HepG2 (cell line): ENCODE measurements around the gene MON1A. TPM values are rescaled to one million over a fixed set of nuclear protein-coding genes. Genes with fewer than 3 reads are reported as not detected.

ENCODE experiments used
- CAMTA2 ChIP-seq: sonication (generic); formaldehyde crosslinking; IDR thresholded peaks from 2 replicates; pipeline ENCODE4 v1.4.0; 2020; ENCODE audit warnings: mild to moderate bottlenecking, missing genetic modification reagents, borderline replicate concordance
- ESRRA ChIP-seq: sonication (generic); formaldehyde crosslinking; IDR thresholded peaks from 2 replicates; pipeline ENCODE4 v1.5.1; 2020; ENCODE audit warnings: mild to moderate bottlenecking, low read depth, missing genetic modification reagents
- ETV5 ChIP-seq: IDR thresholded peaks from 2 replicates; pipeline ENCODE4 v1.6.1; 2018; ENCODE audit warnings: missing biosample characterization, missing genetic modification reagents, inconsistent platforms, borderline replicate concordance
- FLYWCH1 ChIP-seq: sonication (generic); formaldehyde crosslinking; IDR thresholded peaks from 2 replicates; pipeline ENCODE4 v1.8.1; 2023; ENCODE audit warnings: mild to moderate bottlenecking, missing genetic modification reagents
- GATA4 ChIP-seq: sonication (generic); IDR thresholded peaks from 2 replicates; pipeline ENCODE4 v1.6.1; 2016; ENCODE audit warnings: antibody characterized with exemption, low read depth, borderline replicate concordance
- HMGXB4 ChIP-seq, 2 experiments: sonication (generic) in 1 of 2; formaldehyde crosslinking in 1 of 2; IDR thresholded peaks; 2 replicates each; pipeline versions ENCODE4 v1.4.0 to v1.6.1; 2018 to 2020; ENCODE audit warnings: missing genetic modification reagents in 2 of 2, borderline replicate concordance in 1 of 2, low read depth in 1 of 2, mild to moderate bottlenecking in 1 of 2, missing biosample characterization in 1 of 2
- LCORL ChIP-seq, 2 experiments: fragments of 450-650 bp in 1 of 2; sonication (generic) in 1 of 2; formaldehyde crosslinking in 1 of 2; IDR thresholded peaks; 2 replicates each; pipeline versions ENCODE4 v1.5.0 to v1.6.1; 2017 to 2020; ENCODE audit warnings: antibody characterized with exemption in 1 of 2, missing genetic modification reagents in 1 of 2
- MAZ ChIP-seq, 2 experiments: sonication (generic) in 1 of 2; formaldehyde crosslinking in 1 of 2; IDR thresholded peaks; 2 replicates each; pipeline versions ENCODE4 v1.5.0 to v1.6.1; 2012 to 2020; ENCODE audit warnings: low read depth in 2 of 2, mild to moderate bottlenecking in 2 of 2, borderline replicate concordance in 1 of 2, improper control_type of control experiment in 1 of 2, low read length in 1 of 2, missing genetic modification reagents in 1 of 2, moderate library complexity in 1 of 2
- MIER2 ChIP-seq: IDR thresholded peaks from 2 replicates; pipeline ENCODE4 v1.6.1; 2016; ENCODE audit warnings: missing biosample characterization, missing genetic modification reagents
- MZF1 ChIP-seq: sonication (generic); formaldehyde crosslinking; IDR thresholded peaks from 2 replicates; pipeline ENCODE4 v1.8.1; 2023; ENCODE audit warnings: mild to moderate bottlenecking, missing genetic modification reagents, borderline replicate concordance
- NR2F1 ChIP-seq, 2 experiments: fragments of 450-650 bp in 1 of 2; formaldehyde crosslinking in 1 of 2; IDR thresholded peaks; 2 replicates each; pipeline versions ENCODE4 v1.5.0 to v1.6.1; 2016 to 2020; ENCODE audit warnings: mild to moderate bottlenecking in 1 of 2, missing compliant biosample characterization in 1 of 2, missing genetic modification reagents in 1 of 2, moderate library complexity in 1 of 2
- PRPF4 ChIP-seq: fragments of 200-400 bp; formaldehyde crosslinking; IDR thresholded peaks from 2 replicates; pipeline ENCODE4 v1.6.1; 2016; ENCODE audit warnings: low read length, low read depth; ENCODE audit not compliant: poor library complexity, severe bottlenecking
- SPEN ChIP-seq: sonication (generic); formaldehyde crosslinking; IDR thresholded peaks from 2 replicates; pipeline ENCODE4 v1.5.1; 2020; ENCODE audit warnings: low read depth, mild to moderate bottlenecking, missing genetic modification reagents
- TFDP2 ChIP-seq: sonication (generic); formaldehyde crosslinking; IDR thresholded peaks from 2 replicates; pipeline ENCODE4 v1.4.0; 2020; ENCODE audit warnings: missing genetic modification reagents
- ZBTB49 ChIP-seq: sonication (generic); formaldehyde crosslinking; IDR thresholded peaks from 2 replicates; pipeline ENCODE4 v1.4.0; 2020; ENCODE audit warnings: missing genetic modification reagents, borderline replicate concordance
- ZNF253 ChIP-seq: sonication (generic); formaldehyde crosslinking; IDR thresholded peaks from 2 replicates; pipeline ENCODE4 v1.8.0; 2022; ENCODE audit warnings: mild to moderate bottlenecking, missing genetic modification reagents, borderline replicate concordance
- ZNF263 ChIP-seq: sonication (generic); formaldehyde crosslinking; IDR thresholded peaks from 2 replicates; pipeline ENCODE4 v1.4.0; 2020; ENCODE audit warnings: missing genetic modification reagents
- ZNF431 ChIP-seq: sonication (generic); formaldehyde crosslinking; IDR thresholded peaks from 2 replicates; pipeline ENCODE4 v1.9.0; 2022; ENCODE audit warnings: missing genetic modification reagents, low read depth, mild to moderate bottlenecking, borderline replicate concordance
- ZNF615 ChIP-seq: sonication (generic); formaldehyde crosslinking; IDR thresholded peaks from 2 replicates; pipeline ENCODE4 v1.5.0; 2020; ENCODE audit warnings: mild to moderate bottlenecking, missing genetic modification reagents, borderline replicate concordance
- ZNF670 ChIP-seq: sonication (generic); formaldehyde crosslinking; IDR thresholded peaks from 2 replicates; pipeline ENCODE4 v1.8.0; 2022; ENCODE audit warnings: mild to moderate bottlenecking, missing genetic modification reagents, borderline replicate concordance
- ZNF674 ChIP-seq: sonication (generic); formaldehyde crosslinking; IDR thresholded peaks from 2 replicates; pipeline ENCODE4 v1.5.0; 2020; ENCODE audit warnings: low read depth, mild to moderate bottlenecking, missing genetic modification reagents
- ZSCAN29 ChIP-seq: sonication (generic); formaldehyde crosslinking; conservative IDR thresholded peaks from 2 replicates; pipeline ENCODE4 v1.4.0; 2020; ENCODE audit warnings: mild to moderate bottlenecking, missing genetic modification reagents
- polyA plus RNA-seq, 8 experiments: library from polyadenylated mRNA; depleted of rRNA in 3 of 8; stranded (reverse) in 7 of 8; unstranded in 1 of 8; fragments of >200 nt; fragmentation: Illumina TruSeq in 4 of 8; extraction: Trizol in 4 of 8; gene quantifications; 2 replicates each; pipeline versions ENCODE4 v1.2.1 to v1.2.3, GENCODE V29; 2011 to 2016; ENCODE audit warnings: low read depth in 4 of 8, missing spikeins in 1 of 8, mixed read lengths in 1 of 8; ENCODE audit not compliant: insufficient read depth in 1 of 8
- total RNA-seq, 5 experiments: library from RNA; depleted of rRNA; stranded (reverse); fragments of >200 nt; fragmentation: Illumina TruSeq; extraction: Trizol; gene quantifications; 2 replicates each; pipeline ENCODE4 v1.2.3, GENCODE V29; 2016; ENCODE audit warnings: low read depth in 1 of 5

MON1A gene
- total and polyA plus RNA-seq, 2 of the 13 experiments (the other 11 are each of a cell fraction or from before 2014, with no cell fraction given), result 4.6 to 9.0 TPM

GRCh38 chr3:49929291-49930167 is at the start of gene MON1A (continued):
- TF ChIP-seq ZBTB49 (no peak), MZF1 (CRISPR knock-in tag) (no peak), ETV5 (CRISPR knock-in tag) (no peak; the same call in none of the 2 replicates), SPEN (CRISPR knock-in tag) (peak; percentile 75), NR2F1 (CRISPR knock-in tag; IDR thresholded peaks at IDR 0.05) (peak; percentile 74 to 79), CAMTA2 (no peak), ZNF674 (CRISPR knock-in tag) (no peak), ZSCAN29 (CRISPR knock-in tag) (no peak), ZNF431 (CRISPR knock-in tag) (peak; percentile 60; the same call in 1 of the 2 replicates), ESRRA (CRISPR knock-in tag) (0 out of 2 replicates have a peak, but pooled peaks have one; percentile 4), ZNF615 (CRISPR knock-in tag) (no peak), HMGXB4 (CRISPR knock-in tag; IDR thresholded peaks at IDR 0.05; ENCODE audit: borderline replicate concordance in 1 of 2, low read depth in 1 of 2) (peak; percentile 73 to 82; a peak in 3 of 4 replicates), ZNF253 (CRISPR knock-in tag) (no peak), ZNF263 (CRISPR knock-in tag) (no peak), FLYWCH1 (CRISPR knock-in tag) (no peak), ZNF670 (peak; percentile 80; the same call in 1 of the 2 replicates), PRPF4 (no peak), GATA4 (0 out of 2 replicates have a peak, but pooled peaks have one; percentile 27), MIER2 (CRISPR knock-in tag) (no peak), LCORL (IDR thresholded peaks at IDR 0.05) (no peak), LCORL (CRISPR knock-in tag; IDR thresholded peaks at IDR 0.05) (peak; percentile 83), TFDP2 (peak; percentile 70), MAZ (IDR thresholded peaks at IDR 0.05; ENCODE audit: borderline replicate concordance, low read depth, low read length) (0 out of 2 replicates have a peak, but pooled peaks have one; percentile 60), MAZ (CRISPR knock-in tag; IDR thresholded peaks at IDR 0.05; ENCODE audit: low read depth) (peak; percentile 76)
